Brain microvascular endothelial cell (primary cell): ENCODE data around the gene FCGR1A.
"Not testable (repeated sequence)": the region's sequence is repeated elsewhere in the genome, so short reads cannot be mapped to it uniquely, and the experiment has no call there.

Experiments used
- DNase-seq: peaks from one replicate; pipeline ENCODE4 v3.0.0-alpha.2; 2020
- H3K27ac ChIP-seq: fragments of 250-450 bp; sonication (Bioruptor Pico); 2 replicates; pipeline ENCODE4 v1.5.1; 2020; ENCODE audit warnings: mild to moderate bottlenecking, moderate library complexity
- H3K27me3 ChIP-seq: fragments of 250-450 bp; sonication (Bioruptor Pico); replicated peaks from 2 replicates; pipeline ENCODE4 v1.5.1; 2020; ENCODE audit warnings: mild to moderate bottlenecking
- H3K36me3 ChIP-seq: fragments of 250-450 bp; sonication (Bioruptor Pico); replicated peaks from 2 replicates; pipeline ENCODE4 v1.5.1; 2020; ENCODE audit warnings: mild to moderate bottlenecking
- H3K4me3 ChIP-seq: 2 replicates; pipeline ENCODE4 v1.5.1; 2011; ENCODE audit warnings: low read depth, mild to moderate bottlenecking, control low read depth, low read length, moderate library complexity
- in situ Hi-C: cut with HindIII; loops from 2 replicates; pipeline ENCODE4 v1.10.0; 2017; ENCODE audit warnings: low sequenced_read_pairs, low pct_ligation_motif_present
- TF ChIP-seq, protein P1 (sequence below): IDR thresholded peaks from 2 replicates; pipeline ENCODE4 v1.5.1; 2011; ENCODE audit warnings: low read depth, mild to moderate bottlenecking, moderate library complexity, low read length, control low read depth, inconsistent platforms; ENCODE audit errors: missing control alignments

The FCGR1A gene

DNA sequence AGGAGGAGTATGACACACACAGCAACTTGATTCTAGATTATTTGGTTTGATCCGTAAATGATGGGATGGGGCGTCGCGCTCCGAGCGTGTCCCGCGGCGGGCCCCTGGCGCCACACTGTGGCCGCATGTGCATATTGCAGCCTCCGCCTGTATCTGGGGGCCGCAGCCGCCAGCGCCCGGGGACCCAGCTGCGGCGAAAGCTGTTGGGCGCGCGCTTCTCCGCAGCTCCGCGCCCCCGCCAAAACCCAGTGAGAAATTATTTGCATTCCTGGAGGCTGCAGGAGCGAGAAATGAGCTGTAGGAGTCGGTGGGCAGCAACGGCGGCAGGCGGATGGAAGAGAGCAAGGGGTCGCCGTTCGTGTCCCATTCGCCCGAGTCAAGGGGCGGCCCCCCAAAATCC lies 10.0 kb downstream of the FCGR1A start:
- in situ Hi-C loops, H3K36me3 ChIP-seq, H3K27me3 ChIP-seq, H3K27ac ChIP-seq: not testable (repeated sequence)
- TF ChIP-seq, protein P1, sequence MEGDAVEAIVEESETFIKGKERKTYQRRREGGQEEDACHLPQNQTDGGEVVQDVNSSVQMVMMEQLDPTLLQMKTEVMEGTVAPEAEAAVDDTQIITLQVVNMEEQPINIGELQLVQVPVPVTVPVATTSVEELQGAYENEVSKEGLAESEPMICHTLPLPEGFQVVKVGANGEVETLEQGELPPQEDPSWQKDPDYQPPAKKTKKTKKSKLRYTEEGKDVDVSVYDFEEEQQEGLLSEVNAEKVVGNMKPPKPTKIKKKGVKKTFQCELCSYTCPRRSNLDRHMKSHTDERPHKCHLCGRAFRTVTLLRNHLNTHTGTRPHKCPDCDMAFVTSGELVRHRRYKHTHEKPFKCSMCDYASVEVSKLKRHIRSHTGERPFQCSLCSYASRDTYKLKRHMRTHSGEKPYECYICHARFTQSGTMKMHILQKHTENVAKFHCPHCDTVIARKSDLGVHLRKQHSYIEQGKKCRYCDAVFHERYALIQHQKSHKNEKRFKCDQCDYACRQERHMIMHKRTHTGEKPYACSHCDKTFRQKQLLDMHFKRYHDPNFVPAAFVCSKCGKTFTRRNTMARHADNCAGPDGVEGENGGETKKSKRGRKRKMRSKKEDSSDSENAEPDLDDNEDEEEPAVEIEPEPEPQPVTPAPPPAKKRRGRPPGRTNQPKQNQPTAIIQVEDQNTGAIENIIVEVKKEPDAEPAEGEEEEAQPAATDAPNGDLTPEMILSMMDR = peak; percentile 24
- DNase-seq = peak; percentile 21
- peak overlapping the region; percentile 55 for H3K4me3 ChIP-seq

DNA sequence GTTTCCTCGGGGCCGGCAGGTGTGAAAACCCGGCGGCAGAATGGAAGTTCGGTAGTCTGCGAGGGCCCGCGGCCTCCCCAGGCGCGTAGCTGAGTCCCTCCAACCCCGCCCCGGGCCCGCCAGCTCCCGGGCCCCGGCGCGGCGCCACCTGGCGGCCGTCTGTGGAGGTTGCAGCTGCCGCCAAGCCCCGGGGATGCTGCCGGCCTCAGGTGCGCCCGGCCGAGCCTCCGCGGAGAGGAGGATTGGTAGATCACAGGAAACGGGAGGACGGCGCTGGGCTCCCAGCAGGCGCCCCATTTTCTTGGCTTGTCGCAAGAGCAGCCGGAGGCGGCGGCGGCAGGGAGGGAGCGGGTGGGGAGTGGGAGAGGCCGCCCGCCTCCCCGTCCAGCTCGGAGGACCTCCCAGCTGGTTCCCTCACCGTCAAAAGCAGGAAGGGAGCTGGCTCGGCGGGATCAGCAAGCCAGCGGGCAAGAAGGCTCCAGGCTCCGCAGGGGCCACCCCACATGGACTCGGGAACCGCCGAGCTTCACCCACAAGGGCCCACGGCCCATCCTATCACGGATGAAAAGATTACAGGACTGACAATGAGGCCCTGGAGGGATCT lies 10.5 kb downstream of the FCGR1A start:
- H3K27ac ChIP-seq, H3K27me3 ChIP-seq, in situ Hi-C loops, H3K36me3 ChIP-seq, H3K4me3 ChIP-seq: not testable (repeated sequence)
- TF ChIP-seq, protein P1 = peak; percentile 41
- DNase-seq = peak; percentile 5

DNA sequence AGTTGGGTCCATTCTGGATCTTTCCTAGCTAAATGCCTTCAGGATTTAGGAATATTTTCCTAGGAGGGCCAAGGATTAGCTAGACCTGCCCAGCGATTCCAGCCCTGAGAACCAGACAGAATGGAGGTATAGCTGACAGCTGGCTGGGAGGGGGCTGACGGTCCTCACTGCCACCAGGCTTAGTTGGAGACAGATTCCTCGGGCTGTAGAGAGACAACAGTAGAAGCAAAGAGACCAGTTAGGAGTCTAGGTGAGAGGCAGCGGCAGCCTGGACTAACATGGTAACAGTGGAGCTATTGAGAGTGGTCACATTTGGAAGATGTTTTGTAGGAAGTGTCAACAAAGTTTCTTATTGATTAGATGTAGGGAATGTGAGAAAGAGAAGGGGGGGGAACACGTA lies 11.4 kb downstream of the FCGR1A start:
- DNase-seq, in situ Hi-C loops, H3K36me3 ChIP-seq, H3K27ac ChIP-seq, H3K27me3 ChIP-seq, H3K4me3 ChIP-seq: not testable (repeated sequence)

DNA sequence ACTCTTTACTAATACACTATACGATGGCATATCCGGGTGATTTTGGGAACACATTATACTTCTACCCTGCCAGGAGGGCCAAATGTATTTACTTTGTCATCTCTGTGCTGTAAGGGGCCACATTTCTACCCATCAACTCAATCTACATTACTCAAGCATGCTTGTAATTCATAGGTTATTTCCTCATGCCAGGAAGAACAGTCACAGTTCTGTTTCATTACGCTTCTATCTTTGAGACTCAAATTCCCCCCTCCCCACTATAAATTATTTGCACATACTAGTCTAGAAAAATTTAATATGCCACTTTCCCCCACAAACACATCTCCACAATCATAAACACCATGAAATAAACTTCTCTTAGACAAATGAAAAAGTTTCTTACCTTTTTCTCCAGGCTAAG lies 19.1 kb downstream of the FCGR1A start:
- H3K36me3 ChIP-seq, H3K4me3 ChIP-seq, DNase-seq, in situ Hi-C loops, H3K27ac ChIP-seq, H3K27me3 ChIP-seq: not testable (repeated sequence)

DNA sequence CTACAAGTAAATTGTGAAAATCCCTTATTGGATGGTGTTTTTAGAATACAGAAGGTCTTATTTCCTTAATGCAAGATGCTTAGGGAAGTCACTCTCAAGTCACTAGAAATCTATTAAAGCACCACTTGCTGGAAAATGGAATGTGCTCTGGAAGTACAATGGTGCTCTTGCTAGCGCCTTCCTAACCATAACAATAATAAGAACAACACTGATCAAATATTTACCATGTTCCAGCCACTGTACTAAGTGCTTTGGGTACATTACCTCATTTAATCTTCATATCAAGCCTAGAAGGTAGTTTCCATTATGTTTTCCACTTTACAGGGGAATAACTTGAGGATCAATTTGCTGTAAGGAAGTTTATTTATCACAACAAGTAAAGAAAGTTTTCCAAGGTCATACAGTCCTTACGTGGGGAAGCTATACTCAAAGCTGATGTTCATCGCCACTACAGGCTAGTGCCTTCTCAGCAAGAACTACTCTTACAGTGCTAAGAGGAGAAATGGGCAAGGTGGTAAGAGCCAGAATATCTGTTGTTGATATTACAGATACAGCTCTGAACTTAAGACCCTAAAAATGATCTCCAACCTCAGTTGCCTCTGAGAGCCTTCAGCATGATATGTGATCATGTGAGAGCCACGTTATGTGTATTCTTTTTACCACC lies 22.1 kb downstream of the FCGR1A start:
- in situ Hi-C loops, H3K4me3 ChIP-seq, H3K36me3 ChIP-seq, H3K27me3 ChIP-seq, H3K27ac ChIP-seq, DNase-seq: not testable (repeated sequence)

DNA sequence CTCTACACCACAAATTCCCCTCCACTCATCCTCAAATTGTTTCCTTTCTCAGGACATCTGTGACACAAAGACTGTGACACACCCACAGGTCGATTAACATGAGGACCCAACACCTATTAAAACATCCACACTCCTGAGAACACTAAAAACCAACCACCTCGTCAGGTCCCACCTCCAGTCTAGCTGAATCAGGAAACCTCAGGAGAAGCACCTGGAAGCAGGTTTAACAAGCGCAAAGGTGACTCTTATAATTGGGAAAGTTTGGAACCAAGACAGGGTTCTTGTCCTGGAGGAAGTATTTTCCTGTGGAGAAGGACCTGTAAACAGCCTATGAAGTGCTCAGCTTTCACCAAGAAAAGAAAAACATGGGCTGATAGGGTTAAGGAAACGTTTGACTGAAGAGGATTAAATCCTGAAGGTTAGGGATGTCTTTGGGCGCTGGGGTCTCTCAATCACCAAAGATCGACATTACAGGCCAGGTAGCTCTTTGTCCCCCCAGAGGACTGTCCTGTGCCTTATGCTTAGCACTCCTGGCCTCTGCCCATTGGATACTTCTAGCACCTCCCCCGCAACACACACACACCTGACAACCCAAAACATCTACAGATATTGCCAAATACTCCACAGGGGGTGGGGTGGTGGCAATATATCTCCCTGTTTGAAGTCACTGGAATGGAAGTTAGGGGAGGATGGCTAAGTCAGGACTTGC lies 28.4 kb downstream of the FCGR1A start:
- H3K4me3 ChIP-seq, H3K36me3 ChIP-seq, H3K27me3 ChIP-seq, in situ Hi-C loops, DNase-seq, H3K27ac ChIP-seq: not testable (repeated sequence)

DNA sequence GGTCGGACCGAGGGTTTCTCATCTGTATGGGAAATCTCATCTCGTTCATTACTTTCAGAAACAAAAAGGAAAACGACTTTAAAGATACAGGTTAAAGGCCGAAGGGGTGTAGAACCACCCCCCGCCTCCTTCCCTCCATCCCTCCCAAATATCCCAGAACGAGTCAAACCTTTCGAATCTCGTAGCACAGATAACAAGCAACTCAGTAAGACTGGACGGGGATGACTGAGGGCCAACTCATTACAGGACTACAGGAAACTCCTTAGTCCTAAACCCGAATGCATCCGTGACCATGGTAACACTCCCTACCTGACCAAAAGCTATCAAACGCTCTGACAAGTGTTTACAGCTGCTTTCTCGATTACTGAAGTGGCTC lies 29.0 kb downstream of the FCGR1A start:
- H3K36me3 ChIP-seq, in situ Hi-C loops, H3K27ac ChIP-seq, DNase-seq, H3K27me3 ChIP-seq: not testable (repeated sequence)
- H3K4me3 ChIP-seq = peak overlapping the region; percentile 35

DNA sequence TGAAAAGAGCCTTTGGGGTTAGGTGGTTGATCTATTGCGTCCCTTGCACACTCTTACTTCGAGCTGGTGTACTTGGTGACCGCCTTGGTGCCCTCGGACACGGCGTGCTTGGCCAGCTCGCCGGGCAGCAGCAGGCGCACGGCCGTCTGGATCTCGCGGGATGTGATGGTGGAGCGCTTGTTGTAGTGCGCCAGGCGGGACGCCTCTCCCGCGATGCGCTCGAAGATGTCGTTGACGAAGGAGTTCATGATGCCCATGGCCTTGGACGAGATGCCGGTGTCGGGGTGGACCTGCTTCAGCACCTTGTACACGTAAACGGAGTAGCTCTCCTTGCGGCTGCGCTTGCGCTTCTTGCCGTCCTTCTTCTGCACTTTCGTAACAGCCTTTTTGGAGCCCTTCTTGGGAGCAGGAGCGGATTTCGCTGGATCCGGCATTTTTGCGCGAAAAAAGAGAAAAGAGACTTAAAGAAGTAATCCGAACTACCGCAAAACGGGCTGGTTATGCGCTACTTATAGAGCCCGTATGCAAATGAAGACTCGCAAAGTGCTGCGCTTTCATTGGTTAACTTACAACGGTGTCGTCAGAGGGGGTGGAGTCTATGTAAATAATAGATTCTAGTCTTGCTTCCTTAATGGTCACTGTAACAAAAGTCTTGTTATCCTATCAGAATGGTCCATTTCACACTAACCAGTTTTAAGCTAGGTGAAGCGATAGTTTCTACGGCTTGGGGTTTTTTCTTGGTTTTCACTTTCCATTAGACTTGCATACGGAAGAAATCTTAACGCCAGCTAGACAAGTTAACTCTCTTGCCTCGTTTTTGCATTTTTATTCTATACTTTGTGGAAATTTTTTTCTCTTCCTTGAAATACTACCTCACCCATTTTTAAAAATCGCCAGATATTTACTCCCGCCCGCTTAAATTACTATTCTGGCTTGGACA lies 29.7 kb downstream of the FCGR1A start:
- H3K27ac ChIP-seq = peak overlapping the region; percentile 71
- H3K27me3 ChIP-seq, in situ Hi-C loops: not testable (repeated sequence)

DNA sequence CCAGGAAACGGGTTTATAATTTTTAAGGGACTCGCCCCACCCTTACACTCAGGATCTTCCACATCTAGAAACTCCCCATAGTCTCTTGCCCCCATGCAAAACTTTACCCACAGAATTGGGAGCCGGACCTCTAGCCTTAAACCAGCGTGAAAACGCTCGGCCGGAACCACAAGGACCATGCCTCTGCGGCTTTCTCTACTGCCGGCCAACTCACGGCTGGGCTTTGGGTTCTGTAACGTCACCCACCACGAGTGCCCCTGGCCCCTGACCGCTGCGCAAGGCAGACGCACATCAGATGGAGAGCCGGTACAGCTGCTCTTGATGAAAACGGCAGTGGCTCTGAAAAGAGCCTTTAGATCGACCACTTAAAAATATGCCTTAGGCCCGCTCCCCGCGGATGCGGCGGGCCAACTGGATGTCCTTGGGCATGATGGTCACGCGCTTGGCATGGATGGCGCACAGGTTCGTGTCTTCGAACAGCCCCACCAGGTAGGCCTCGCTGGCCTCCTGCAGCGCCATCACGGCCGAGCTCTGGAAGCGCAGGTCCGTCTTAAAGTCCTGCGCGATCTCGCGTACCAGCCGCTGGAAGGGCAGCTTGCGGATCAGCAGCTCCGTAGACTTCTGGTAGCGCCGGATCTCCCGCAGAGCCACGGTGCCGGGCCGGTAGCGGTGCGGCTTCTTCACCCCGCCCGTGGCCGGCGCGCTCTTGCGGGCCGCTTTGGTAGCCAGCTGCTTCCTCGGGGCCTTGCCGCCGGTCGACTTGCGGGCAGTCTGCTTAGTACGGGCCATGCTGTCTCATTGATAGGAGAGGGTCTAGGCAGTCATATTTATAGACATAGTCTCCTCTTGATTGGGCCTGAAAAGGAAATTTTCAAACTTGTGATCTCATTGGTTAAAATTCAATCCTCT lies 30.7 kb downstream of the FCGR1A start:
- Histone ChIP-seq H3K27ac (peak overlapping the region; percentile 81), H3K4me3 (peak overlapping the region; percentile 52)
- in situ Hi-C loops, H3K36me3 ChIP-seq, H3K27me3 ChIP-seq: not testable (repeated sequence)
- DNase-seq = peak; percentile 43

More for the DNA sequence above, 29.7 kb downstream of the FCGR1A start:
- H3K36me3 ChIP-seq = not testable (repeated sequence)
- peak overlapping the region; percentile 52 for H3K4me3 ChIP-seq
- peak; percentile 94 for DNase-seq

DNA sequence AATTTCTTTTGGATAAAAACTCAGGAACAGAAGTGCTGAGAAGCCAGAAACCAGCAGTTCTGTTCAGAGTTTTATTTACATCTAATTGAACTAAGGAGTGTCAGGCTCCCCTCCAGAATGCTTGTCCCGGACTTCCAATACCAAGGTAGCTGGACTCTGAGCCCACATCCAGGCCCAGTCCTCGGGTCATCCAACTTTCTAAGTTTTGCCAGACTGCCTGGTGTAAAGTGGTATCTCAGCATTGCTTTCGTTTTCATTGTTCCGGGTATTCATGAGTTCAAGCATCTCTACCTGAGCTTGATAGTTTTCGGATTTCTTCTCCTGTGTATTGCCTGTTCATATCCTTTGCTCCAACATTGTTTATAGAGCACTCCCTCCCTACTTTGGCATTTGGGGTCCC lies 37.9 kb downstream of the FCGR1A start:
- H3K4me3 ChIP-seq, in situ Hi-C loops, DNase-seq, H3K27me3 ChIP-seq, H3K27ac ChIP-seq, H3K36me3 ChIP-seq: not testable (repeated sequence)

DNA sequence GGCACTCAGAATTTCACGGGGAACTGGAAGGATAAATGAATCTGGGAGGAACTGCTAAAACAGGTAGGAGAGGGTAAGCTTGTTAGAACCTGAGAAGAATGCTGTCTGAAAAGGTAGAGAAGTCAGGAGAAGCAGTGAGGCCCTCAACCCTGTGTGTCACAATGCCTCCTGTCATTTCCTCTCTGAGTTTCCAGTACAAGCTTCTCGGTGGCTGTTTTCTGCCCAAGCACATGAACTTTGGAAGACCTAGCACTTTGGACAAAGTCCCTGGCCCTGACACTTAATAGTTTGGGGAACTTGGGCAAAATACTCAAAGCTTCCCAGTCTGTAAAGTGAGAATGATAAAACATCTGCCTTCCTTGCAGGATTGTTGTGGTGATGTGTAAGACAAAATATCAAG lies 44.1 kb downstream of the FCGR1A start:
- H3K36me3 ChIP-seq, in situ Hi-C loops, H3K27ac ChIP-seq, H3K27me3 ChIP-seq, DNase-seq, H3K4me3 ChIP-seq: not testable (repeated sequence)
